GM12892 (cell line): ENCODE measurements around the gene AP5B1. TPM values are rescaled to one million over a fixed set of nuclear protein-coding genes. Genes with fewer than 3 reads are reported as not detected.

ENCODE experiments used
- DNase-seq: peaks from one replicate; pipeline ENCODE4 v3.0.0; 2011; ENCODE audit not compliant: insufficient read length
- FAIRE-seq: peaks from 2 replicates; lab custom pipeline; 2011; peaks lifted over from hg19 to GRCh38; lab: Jason Lieb, UNC
- POLR2A ChIP-seq: IDR thresholded peaks from 2 replicates; pipeline ENCODE4 v1.6.1; 2011; ENCODE audit warnings: low read depth, low read length, control low read depth
- POLR2AphosphoS5 ChIP-seq: IDR thresholded peaks from 2 replicates; pipeline ENCODE4 v1.6.1; 2011; ENCODE audit warnings: low read depth, low read length, control low read depth
- TAF1 ChIP-seq: IDR thresholded peaks from 2 replicates; pipeline ENCODE4 v1.6.1; 2011; ENCODE audit warnings: low read depth, mild to moderate bottlenecking, control low read depth, low read length, borderline replicate concordance
- polyA plus RNA-seq: library from polyadenylated mRNA; unstranded; fragments of >200 nt; gene quantifications from one replicate; pipeline ENCODE4 v1.2.1, GENCODE V29; 2012; ENCODE audit warnings: missing spikeins, inconsistent platforms; ENCODE audit not compliant: missing spikeins

The AP5B1 gene
- polyA plus RNA-seq: 3.5 TPM

- TF ChIP-seq TAF1 (no peak), POLR2AphosphoS5 (no peak), POLR2A (peak; percentile 32; the same call in 1 of the 2 replicates)
- FAIRE-seq: peak; percentile 92
- peak; percentile 86 for DNase-seq
Observed at GRCh38 chr11:65780770-65781151, at the start of gene AP5B1. AP5B1 (minus strand) TSS chr11:65780976; CDS start chr11:65780591, 385 bp downstream.

GRCh38 chr11:65829459-65829858, 48.7 kb upstream of the AP5B1 start:
- no peak for TF ChIP-seq POLR2AphosphoS5
- TF ChIP-seq POLR2A: no peak
- TF ChIP-seq TAF1: no peak
- no peak for DNase-seq
- no peak for FAIRE-seq

- DNase-seq: no peak
- no peak for FAIRE-seq
- TF ChIP-seq POLR2AphosphoS5: no peak
- no peak for TF ChIP-seq POLR2A
- no peak for TF ChIP-seq TAF1
Observed at GRCh38 chr11:65826984-65827735, 46.4 kb upstream of the AP5B1 start.

- no peak for TF ChIP-seq POLR2AphosphoS5
- no peak for TF ChIP-seq TAF1
- no peak for TF ChIP-seq POLR2A
- no peak for FAIRE-seq
- no peak for DNase-seq
Observed at GRCh38 chr11:65822776-65823528, 42.2 kb upstream of the AP5B1 start.

- TF ChIP-seq POLR2AphosphoS5: no peak
- no peak for TF ChIP-seq POLR2A
- no peak for TF ChIP-seq TAF1
- FAIRE-seq: no peak
- DNase-seq: no peak
Observed at GRCh38 chr11:65821107-65821506, 40.3 kb upstream of the AP5B1 start.

- peak; percentile 96 for FAIRE-seq
- peak; percentile 93 for DNase-seq
- TF ChIP-seq TAF1 (no peak), POLR2AphosphoS5 (no peak), POLR2A (no peak)
Observed at GRCh38 chr11:65817835-65818680, 37.3 kb upstream of the AP5B1 start.

GRCh38 chr11:65817312-65817834, 36.6 kb upstream of the AP5B1 start:
- TF ChIP-seq TAF1 (no peak), POLR2A (no peak), POLR2AphosphoS5 (no peak)
- DNase-seq: no peak
- peak; percentile 51 for FAIRE-seq

GRCh38 chr11:65816696-65817095, 35.9 kb upstream of the AP5B1 start:
- DNase-seq: no peak
- TF ChIP-seq POLR2AphosphoS5: no peak
- TF ChIP-seq TAF1: no peak
- no peak for TF ChIP-seq POLR2A
- no peak for FAIRE-seq

- TF ChIP-seq TAF1: no peak
- no peak for FAIRE-seq
Observed at GRCh38 chr11:65814986-65815565, 34.3 kb upstream of the AP5B1 start.

GRCh38 chr11:65814131-65814985, 33.6 kb upstream of the AP5B1 start:
- no peak for DNase-seq
- no peak for FAIRE-seq

More at GRCh38 chr11:65814986-65815565, 34.3 kb upstream of the AP5B1 start:
- no peak for DNase-seq

More at GRCh38 chr11:65814131-65814985, 33.6 kb upstream of the AP5B1 start:
- TF ChIP-seq POLR2A: no peak
